ENCODE results near the gene TDRKH. TPM values are rescaled to one million over a fixed set of nuclear protein-coding genes. Genes with fewer than 3 reads are reported as not detected.

The TDRKH gene
- total and polyA plus RNA-seq, 11 donors, result 2.7 to 9.8 (median 4.8) TPM

DNA sequence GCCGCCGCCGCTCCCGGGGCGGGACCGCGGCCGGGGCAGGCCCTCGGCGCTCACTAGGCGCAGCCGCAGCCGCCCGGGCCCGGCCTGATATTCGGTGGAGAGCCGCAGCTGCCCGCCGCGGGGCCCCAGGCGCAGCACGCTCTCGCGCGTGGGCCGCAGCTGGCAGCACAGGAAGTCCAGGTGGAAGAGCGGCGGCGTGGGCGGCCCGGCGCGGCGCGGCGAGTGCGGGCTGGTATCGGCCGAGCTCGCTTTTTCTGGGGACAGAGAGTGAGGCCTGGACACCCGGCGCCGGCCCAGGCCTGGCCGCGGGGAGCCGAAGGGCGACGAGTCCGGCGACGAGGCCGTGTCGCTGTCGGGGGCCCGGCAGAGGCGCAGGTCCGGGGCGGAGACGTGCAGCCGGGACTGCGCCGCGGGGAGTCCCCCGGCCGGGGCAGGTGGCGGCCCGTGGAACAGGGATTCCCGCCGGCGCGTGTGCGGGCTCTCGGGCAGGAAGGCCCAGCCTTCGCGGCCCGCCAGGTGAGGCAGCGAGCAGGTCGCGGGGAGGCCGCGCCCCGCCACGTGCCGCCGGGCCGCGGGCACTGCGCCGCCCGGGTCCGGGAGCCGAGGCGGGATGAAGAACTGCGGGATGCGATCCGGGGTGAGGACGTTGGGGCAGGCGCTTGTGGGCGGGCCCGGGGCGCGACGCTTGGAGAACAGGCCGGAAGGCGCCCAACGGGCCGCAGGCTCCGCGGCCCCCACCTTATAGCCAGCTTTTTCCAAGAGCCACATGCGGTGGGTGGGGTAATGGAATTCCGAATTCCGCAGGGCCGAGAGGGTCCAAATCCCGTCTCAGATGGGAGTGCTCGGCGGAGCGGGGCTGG is 48.2 kb upstream of the TDRKH start:
- intact Hi-C loops (cut with DNase I), result loop anchor here in 8 of 10 donors (5.0 to 10.0 kb wide), 7 partner anchors 101 to 394 kb away; partner anchors contain the start of gene POGZ (in 1 of the 8)
- Histone ChIP-seq H3K27ac (peak overlapping the region in 2 of 12 donors; percentile 31 to 60), H3K9me3 (no peaks in the 10 kb centered on the region), H3K27me3 (peaks cover 16 to 43% (median 29%) of the 10 kb centered on the region in 9 donors), H3K4me3 (peak overlapping the region; percentile 31 to 60 (median 50)), H3K36me3 (no peaks in the 10 kb centered on the region), H3K4me1 (peaks cover 0 to 38% (median 19%) of the 10 kb centered on the region in 12 donors)
- DNase-seq (peak in 2 of 5 donors; percentile 45 to 50), ATAC-seq (peak in 2 of 4 donors; percentile 40 to 49)
- WGBS, 4 donors, result 1 to 2% (median 1%) methylated on average over 40 to 117 of the region's 117 CpGs
- no peak for TF ChIP-seq POLR2A (IDR thresholded peaks at IDR 0.05)
- TF ChIP-seq, protein P1, sequence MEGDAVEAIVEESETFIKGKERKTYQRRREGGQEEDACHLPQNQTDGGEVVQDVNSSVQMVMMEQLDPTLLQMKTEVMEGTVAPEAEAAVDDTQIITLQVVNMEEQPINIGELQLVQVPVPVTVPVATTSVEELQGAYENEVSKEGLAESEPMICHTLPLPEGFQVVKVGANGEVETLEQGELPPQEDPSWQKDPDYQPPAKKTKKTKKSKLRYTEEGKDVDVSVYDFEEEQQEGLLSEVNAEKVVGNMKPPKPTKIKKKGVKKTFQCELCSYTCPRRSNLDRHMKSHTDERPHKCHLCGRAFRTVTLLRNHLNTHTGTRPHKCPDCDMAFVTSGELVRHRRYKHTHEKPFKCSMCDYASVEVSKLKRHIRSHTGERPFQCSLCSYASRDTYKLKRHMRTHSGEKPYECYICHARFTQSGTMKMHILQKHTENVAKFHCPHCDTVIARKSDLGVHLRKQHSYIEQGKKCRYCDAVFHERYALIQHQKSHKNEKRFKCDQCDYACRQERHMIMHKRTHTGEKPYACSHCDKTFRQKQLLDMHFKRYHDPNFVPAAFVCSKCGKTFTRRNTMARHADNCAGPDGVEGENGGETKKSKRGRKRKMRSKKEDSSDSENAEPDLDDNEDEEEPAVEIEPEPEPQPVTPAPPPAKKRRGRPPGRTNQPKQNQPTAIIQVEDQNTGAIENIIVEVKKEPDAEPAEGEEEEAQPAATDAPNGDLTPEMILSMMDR (IDR thresholded peaks at IDR 0.05), result no peak

DNA sequence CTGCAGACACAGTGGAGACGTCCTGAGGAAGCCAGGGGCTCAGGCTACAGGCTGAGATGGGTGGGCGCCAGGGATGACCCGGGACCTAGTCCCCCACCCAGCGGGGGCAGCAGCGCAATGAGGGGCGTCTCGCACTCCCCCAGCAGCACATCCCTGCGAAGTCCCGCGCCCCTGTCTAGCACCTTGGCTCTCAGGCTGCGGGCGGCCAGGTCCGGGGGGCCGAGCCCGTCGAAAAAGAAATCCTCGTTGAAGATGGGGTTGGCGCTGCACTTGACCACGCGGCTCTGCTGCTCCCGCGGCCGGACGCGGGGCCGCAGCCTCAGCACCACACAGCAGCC is 47.6 kb upstream of the TDRKH start:
- Histone ChIP-seq H3K27me3 (peaks cover 16 to 43% (median 29%) of the 10 kb centered on the region in 9 donors), H3K9me3 (no peaks in the 10 kb centered on the region), H3K36me3 (no peaks in the 10 kb centered on the region), H3K27ac (peak overlapping the region in 1 of 12 donors; percentile 60), H3K4me1 (peaks cover 0 to 42% (median 20%) of the 10 kb centered on the region in 12 donors), H3K4me3 (peak overlapping the region in 11 of 12 donors; percentile 31 to 60 (median 51))
- no peak for TF ChIP-seq POLR2A (IDR thresholded peaks at IDR 0.05)
- TF ChIP-seq, protein P1 (IDR thresholded peaks at IDR 0.05), result no peak
- WGBS, 4 donors, result 1 to 10% (median 4%) methylated on average over 4 to 26 of the region's 26 CpGs
- ATAC-seq (no peak), DNase-seq (peak in 1 of 5 donors; percentile 60)
- intact Hi-C loops (cut with DNase I), result loop anchor here in 8 of 10 donors (2.0 to 10.0 kb wide), 9 partner anchors 101 to 393 kb away; partner anchors contain the start of gene POGZ (in 1 of the 8)

DNA sequence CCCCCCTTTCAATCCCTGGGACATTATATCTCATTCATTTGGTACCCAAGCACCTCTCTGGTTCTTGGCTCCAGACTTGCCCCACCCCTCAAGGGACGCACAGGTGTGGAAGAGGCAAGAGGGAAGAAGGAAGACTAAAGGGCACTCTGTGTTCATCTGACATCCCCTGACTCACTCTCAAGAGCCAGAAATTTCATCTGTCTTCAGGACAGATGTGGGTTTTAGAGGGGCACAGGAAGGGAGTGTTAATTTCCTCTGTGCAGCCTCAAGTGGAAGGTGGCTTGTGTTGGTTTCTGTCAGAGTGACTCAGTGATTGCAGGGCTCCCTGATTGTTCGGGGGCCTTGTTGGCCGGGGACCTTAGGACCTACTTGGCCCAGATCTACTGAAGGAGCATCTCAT is 46.9 kb upstream of the TDRKH start:
- 48 to 59% (median 54%) methylated on average over 3 of the region's 3 CpGs for WGBS, 4 donors
- H3K27ac ChIP-seq, result peak overlapping the region in 1 of 12 donors; percentile 10
- TF ChIP-seq, protein P1 (IDR thresholded peaks at IDR 0.05), result no peak
- no peak for TF ChIP-seq POLR2A (IDR thresholded peaks at IDR 0.05)
- H3K36me3 ChIP-seq, result no peaks in the 10 kb centered on the region
- ATAC-seq, result no peak
- intact Hi-C loops (cut with DNase I), result loop anchor here in 8 of 10 donors (2.0 to 10.0 kb wide), 9 partner anchors 100 to 392 kb away; partner anchors contain the start of gene POGZ (in 1 of the 8)
- peaks cover 0 to 42% (median 22%) of the 10 kb centered on the region in 12 donors for H3K4me1 ChIP-seq
- H3K4me3 ChIP-seq, result no peak overlapping the region
- no peaks in the 10 kb centered on the region for H3K9me3 ChIP-seq
- peaks cover 16 to 43% (median 29%) of the 10 kb centered on the region in 9 donors for H3K27me3 ChIP-seq
- peak in 1 of 5 donors; percentile 4 for DNase-seq

DNA sequence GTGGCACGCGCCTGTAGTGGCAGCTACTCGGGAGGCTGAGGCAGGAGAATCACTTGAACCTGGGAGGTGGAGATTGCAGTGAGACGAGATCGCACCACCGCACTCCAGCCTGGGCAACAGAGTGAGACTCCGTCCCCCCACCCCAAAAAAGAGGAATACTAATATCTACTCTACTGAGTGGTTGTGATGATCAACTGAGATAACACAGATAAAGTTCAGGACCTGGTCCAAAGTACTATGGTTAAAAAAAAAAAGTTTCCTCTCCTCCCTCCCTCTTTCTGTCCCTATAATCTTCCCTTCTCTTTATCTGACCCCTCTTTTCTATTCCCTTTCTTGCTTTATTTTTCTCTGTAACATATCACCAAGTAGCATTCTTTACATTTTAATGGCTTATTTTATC is 45.3 kb upstream of the TDRKH start:
- H3K36me3 ChIP-seq, result no peaks in the 10 kb centered on the region
- H3K27me3 ChIP-seq, result peaks cover 16 to 40% (median 26%) of the 10 kb centered on the region in 9 donors
- no peak overlapping the region for H3K27ac ChIP-seq
- H3K4me3 ChIP-seq, result no peak overlapping the region
- ATAC-seq, result no peak
- no peaks in the 10 kb centered on the region for H3K9me3 ChIP-seq
- TF ChIP-seq POLR2A (IDR thresholded peaks at IDR 0.05), result no peak
- TF ChIP-seq, protein P1 (IDR thresholded peaks at IDR 0.05), result no peak
- no peak for DNase-seq
- WGBS, 4 donors, result 86 to 98% (median 93%) methylated on average over 7 of the region's 7 CpGs
- H3K4me1 ChIP-seq, result peaks cover 0 to 42% (median 24%) of the 10 kb centered on the region in 12 donors
- intact Hi-C loops (cut with DNase I), result loop anchor here in 8 of 10 donors (5.0 to 10.0 kb wide), 7 partner anchors 98 to 391 kb away; partner anchors contain the start of gene POGZ (in 1 of the 8)
